DOHH2 (cell line): ENCODE results near the gene BCORL1.

Experiments
- H3F3A ChIP-seq: fragments of 200-600 bp; sonication (generic), shearing (Covaris generic); 2 replicates; pipeline ENCODE4 v1.6.0; 2016; ENCODE audit warnings: antibody characterized with exemption, mild to moderate bottlenecking; ENCODE audit not compliant: control insufficient read depth, insufficient read depth
- H3K27ac ChIP-seq: fragments of 200-600 bp; sonication (generic); 2 replicates; pipeline ENCODE4 v1.5.1; 2014; ENCODE audit warnings: low read depth, mild to moderate bottlenecking, low read length, moderate library complexity
- H3K27me3 ChIP-seq: fragments of 200-600 bp; sonication (generic); 2 replicates; pipeline ENCODE4 v1.6.1; 2014; ENCODE audit warnings: mild to moderate bottlenecking, low read length, mixed read lengths; ENCODE audit not compliant: control insufficient read depth
- H3K36me3 ChIP-seq: fragments of 200-600 bp; sonication (generic); 2 replicates; pipeline ENCODE4 v1.6.1; 2014; ENCODE audit warnings: mild to moderate bottlenecking, low read length, moderate library complexity, mixed read lengths; ENCODE audit not compliant: control insufficient read depth
- H3K4me1 ChIP-seq: fragments of 200-600 bp; sonication (generic); 2 replicates; pipeline ENCODE4 v1.6.1; 2014; ENCODE audit warnings: mild to moderate bottlenecking, low read length, mixed read lengths; ENCODE audit not compliant: control insufficient read depth
- H3K4me2 ChIP-seq: fragments of 200-600 bp; sonication (generic); 2 replicates; pipeline ENCODE4 v1.6.0; 2014; ENCODE audit warnings: mild to moderate bottlenecking, low read length, moderate library complexity
- H3K4me3 ChIP-seq: fragments of 200-600 bp; sonication (generic); 2 replicates; pipeline ENCODE4 v1.5.1; 2014; ENCODE audit warnings: mild to moderate bottlenecking, low read length, mixed read lengths
- H3K79me2 ChIP-seq: fragments of 200-600 bp; sonication (generic); 2 replicates; pipeline ENCODE4 v1.6.1; 2014; ENCODE audit warnings: mild to moderate bottlenecking, low read length, mixed read lengths; ENCODE audit not compliant: control insufficient read depth
- H3K9me2 ChIP-seq: fragments of 200-600 bp; sonication (generic); replicated peaks from 2 replicates; pipeline ENCODE4 v1.6.1; 2014; ENCODE audit warnings: mild to moderate bottlenecking, low read length, mixed read lengths; ENCODE audit not compliant: control insufficient read depth
- H3K9me3 ChIP-seq: fragments of 200-600 bp; sonication (generic); 2 replicates; pipeline ENCODE4 v1.6.1; 2014; ENCODE audit warnings: antibody characterized with exemption, low read length, mixed read lengths; ENCODE audit not compliant: control insufficient read depth, insufficient read depth
- H4K20me1 ChIP-seq: fragments of 200-600 bp; sonication (generic); 2 replicates; pipeline ENCODE4 v1.6.0; 2014; ENCODE audit warnings: low read depth, mild to moderate bottlenecking, antibody characterized with exemption, low read length, moderate library complexity; ENCODE audit not compliant: control insufficient read depth, insufficient read depth
- EZH2phosphoT487 ChIP-seq: fragments of 200-600 bp; sonication (generic); IDR thresholded peaks from 2 replicates; pipeline ENCODE4 v1.6.1; 2017; ENCODE audit warnings: borderline replicate concordance, mild to moderate bottlenecking, antibody characterized with exemption, low read length, moderate library complexity, mixed read lengths
- TF ChIP-seq, protein P1 (sequence below): fragments of 200-600 bp; sonication (generic); IDR thresholded peaks from one replicate; pipeline ENCODE4 v1.5.1; 2014; ENCODE audit warnings: antibody characterized with exemption, mild to moderate bottlenecking, low read depth, low read length; ENCODE audit not compliant: poor library complexity, severe bottlenecking

BCORL1 gene

GRCh38 chrX:130095249-130096030 lies 113.0 kb downstream of the BCORL1 start:
- Histone ChIP-seq H3K27ac (no peak overlapping the region), H3K4me3 (no peak overlapping the region), H3K9me3 (no peaks in the 10 kb centered on the region), H3K27me3 (no peaks in the 10 kb centered on the region), H3K36me3 (no peaks in the 10 kb centered on the region), H4K20me1 (no peaks in the 10 kb centered on the region), H3K4me2 (no peak overlapping the region), H3K4me1 (peaks cover 30% of the 10 kb centered on the region), H3K9me2 (no peaks in the 10 kb centered on the region), H3F3A (no peaks in the 10 kb centered on the region), H3K79me2 (peaks cover 82% of the 10 kb centered on the region)
- no peak for TF ChIP-seq EZH2phosphoT487
- TF ChIP-seq, protein P1, sequence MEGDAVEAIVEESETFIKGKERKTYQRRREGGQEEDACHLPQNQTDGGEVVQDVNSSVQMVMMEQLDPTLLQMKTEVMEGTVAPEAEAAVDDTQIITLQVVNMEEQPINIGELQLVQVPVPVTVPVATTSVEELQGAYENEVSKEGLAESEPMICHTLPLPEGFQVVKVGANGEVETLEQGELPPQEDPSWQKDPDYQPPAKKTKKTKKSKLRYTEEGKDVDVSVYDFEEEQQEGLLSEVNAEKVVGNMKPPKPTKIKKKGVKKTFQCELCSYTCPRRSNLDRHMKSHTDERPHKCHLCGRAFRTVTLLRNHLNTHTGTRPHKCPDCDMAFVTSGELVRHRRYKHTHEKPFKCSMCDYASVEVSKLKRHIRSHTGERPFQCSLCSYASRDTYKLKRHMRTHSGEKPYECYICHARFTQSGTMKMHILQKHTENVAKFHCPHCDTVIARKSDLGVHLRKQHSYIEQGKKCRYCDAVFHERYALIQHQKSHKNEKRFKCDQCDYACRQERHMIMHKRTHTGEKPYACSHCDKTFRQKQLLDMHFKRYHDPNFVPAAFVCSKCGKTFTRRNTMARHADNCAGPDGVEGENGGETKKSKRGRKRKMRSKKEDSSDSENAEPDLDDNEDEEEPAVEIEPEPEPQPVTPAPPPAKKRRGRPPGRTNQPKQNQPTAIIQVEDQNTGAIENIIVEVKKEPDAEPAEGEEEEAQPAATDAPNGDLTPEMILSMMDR, result no peak

DNA sequence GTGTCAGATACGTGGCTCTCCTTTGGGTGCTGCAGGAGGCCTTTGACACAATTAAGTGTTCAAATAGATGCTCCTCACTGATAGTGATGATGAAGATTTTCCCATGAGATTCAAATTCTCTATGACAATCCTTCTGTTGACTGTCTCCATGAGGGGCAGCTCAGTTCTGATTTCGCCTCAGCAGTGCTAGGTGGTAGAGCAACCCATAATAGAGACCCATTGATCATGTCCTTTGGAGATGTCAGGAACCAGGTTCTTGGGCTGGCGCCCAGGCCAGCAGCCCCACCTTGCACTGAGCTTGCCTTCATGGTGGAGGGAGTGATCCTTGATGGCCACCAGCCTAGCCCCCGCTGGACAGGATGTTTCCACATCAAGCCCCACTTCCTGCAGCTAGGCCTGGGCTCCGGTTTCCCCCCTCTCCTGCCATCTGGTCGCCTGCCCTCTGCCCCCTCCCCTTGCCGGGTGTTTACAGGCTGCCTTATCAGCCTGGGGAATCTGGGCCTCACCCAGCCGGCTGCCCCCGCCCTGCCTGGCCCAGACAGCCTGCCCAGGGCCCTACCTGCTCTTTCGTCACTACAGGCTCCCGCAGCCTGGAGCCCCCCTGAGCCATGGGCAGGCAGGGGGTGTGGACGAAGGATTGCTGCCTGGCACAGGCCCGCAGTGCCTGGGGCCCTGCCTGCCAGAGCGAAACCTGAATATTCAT lies 115.2 kb downstream of the BCORL1 start:
- Histone ChIP-seq H3K4me1 (peaks cover 11% of the 10 kb centered on the region), H3K36me3 (no peaks in the 10 kb centered on the region), H3K4me2 (no peak overlapping the region), H3K4me3 (no peak overlapping the region), H3K79me2 (peaks cover 85% of the 10 kb centered on the region), H3F3A (no peaks in the 10 kb centered on the region), H4K20me1 (no peaks in the 10 kb centered on the region), H3K27ac (no peak overlapping the region), H3K9me2 (no peaks in the 10 kb centered on the region), H3K27me3 (no peaks in the 10 kb centered on the region), H3K9me3 (no peaks in the 10 kb centered on the region)
- TF ChIP-seq, protein P1, result no peak
- no peak for TF ChIP-seq EZH2phosphoT487

- no peak overlapping the region for H3K27ac ChIP-seq
- H3K79me2 ChIP-seq, result peaks cover 87% of the 10 kb centered on the region
- no peaks in the 10 kb centered on the region for H3K9me2 ChIP-seq
- TF ChIP-seq EZH2phosphoT487, result no peak
- TF ChIP-seq, protein P1, result no peak
- H3K4me1 ChIP-seq, result peaks cover 8% of the 10 kb centered on the region
- no peaks in the 10 kb centered on the region for H3K9me3 ChIP-seq
- no peaks in the 10 kb centered on the region for H3K27me3 ChIP-seq
- no peak overlapping the region for H3K4me2 ChIP-seq
- no peaks in the 10 kb centered on the region for H3K36me3 ChIP-seq
- H4K20me1 ChIP-seq, result no peaks in the 10 kb centered on the region
- H3F3A ChIP-seq, result no peaks in the 10 kb centered on the region
- H3K4me3 ChIP-seq, result no peak overlapping the region
Observed at GRCh38 chrX:130098210-130098552, 115.7 kb downstream of the BCORL1 start.
